H9 (cell line): Measurements from ENCODE around the gene DDX27. TPM values are rescaled to one million over a fixed set of nuclear protein-coding genes. Genes with fewer than 3 reads are reported as not detected.

Source experiments
- DNase-seq: peaks from one replicate; pipeline ENCODE4 v3.0.0-alpha.2; 2017
- H2AFZ ChIP-seq: one replicate; pipeline ENCODE4 v1.6.1; 2013; ENCODE audit warnings: mild to moderate bottlenecking, low read length, control low read depth, moderate library complexity
- H2AK5ac ChIP-seq: 2 replicates; pipeline ENCODE4 v1.6.1; 2013; ENCODE audit warnings: low read length, control low read depth, mixed read lengths; ENCODE audit not compliant: insufficient read length
- H2BK120ac ChIP-seq: one replicate; pipeline ENCODE4 v1.6.1; 2013; ENCODE audit warnings: low read depth, mild to moderate bottlenecking, low read length, control low read depth, inconsistent platforms; ENCODE audit not compliant: poor library complexity, severe bottlenecking
- H2BK12ac ChIP-seq: 2 replicates; pipeline ENCODE4 v1.6.1; 2013; ENCODE audit warnings: low read length, control low read depth, mixed read lengths, low read depth; ENCODE audit not compliant: insufficient read length
- H2BK15ac ChIP-seq: 2 replicates; pipeline ENCODE4 v1.6.1; 2013; ENCODE audit warnings: low read depth, low read length, control low read depth
- H2BK20ac ChIP-seq: one replicate; pipeline ENCODE4 v1.6.1; 2013; ENCODE audit warnings: low read depth, mild to moderate bottlenecking, low read length, control low read depth, inconsistent platforms; ENCODE audit not compliant: poor library complexity, severe bottlenecking
- H2BK5ac ChIP-seq: 2 replicates; pipeline ENCODE4 v1.6.1; 2013; ENCODE audit warnings: low read length, control low read depth, mixed read lengths; ENCODE audit not compliant: insufficient read length
- H3K14ac ChIP-seq: 2 replicates; pipeline ENCODE4 v1.6.1; 2013; ENCODE audit warnings: low read length, control low read depth; ENCODE audit not compliant: insufficient read depth
- H3K18ac ChIP-seq: 2 replicates; pipeline ENCODE4 v1.6.1; 2013; ENCODE audit warnings: low read depth, mild to moderate bottlenecking, mixed read lengths, low read length, control low read depth; ENCODE audit not compliant: insufficient read length
- H3K23ac ChIP-seq: 2 replicates; pipeline ENCODE4 v1.6.1; 2013; ENCODE audit warnings: low read length, control low read depth, mixed read lengths, low read depth; ENCODE audit not compliant: insufficient read length
- H3K23me2 ChIP-seq: 2 replicates; pipeline ENCODE4 v1.6.1; 2013; ENCODE audit warnings: low read depth, mild to moderate bottlenecking, mixed read lengths, low read length, control low read depth; ENCODE audit not compliant: insufficient read length, poor library complexity, severe bottlenecking
- H3K27ac ChIP-seq: 2 replicates; pipeline ENCODE4 v1.5.1; 2013; ENCODE audit warnings: low read length, control low read depth, mixed read lengths, low read depth; ENCODE audit not compliant: insufficient read length
- H3K27me3 ChIP-seq: 2 replicates; pipeline ENCODE4 v1.6.1; 2013; ENCODE audit warnings: low read length, control low read depth, inconsistent platforms; ENCODE audit not compliant: insufficient read depth
- H3K4ac ChIP-seq: 2 replicates; pipeline ENCODE4 v1.6.1; 2013; ENCODE audit warnings: low read depth, mild to moderate bottlenecking, control low read depth, inconsistent platforms, low read length, moderate library complexity
- H3K4me1 ChIP-seq: 2 replicates; pipeline ENCODE4 v1.6.1; 2013; ENCODE audit warnings: low read length, control low read depth, inconsistent platforms; ENCODE audit not compliant: insufficient read depth
- H3K4me2 ChIP-seq: 2 replicates; pipeline ENCODE4 v1.6.1; 2013; ENCODE audit warnings: low read length, control low read depth, mixed read lengths; ENCODE audit not compliant: insufficient read length, insufficient read depth
- H3K56ac ChIP-seq: 2 replicates; pipeline ENCODE4 v1.6.1; 2013; ENCODE audit warnings: low read depth, mild to moderate bottlenecking, mixed read lengths, low read length, control low read depth; ENCODE audit not compliant: insufficient read length
- H3K79me1 ChIP-seq: 2 replicates; pipeline ENCODE4 v1.6.1; 2013; ENCODE audit warnings: low read depth, mild to moderate bottlenecking, moderate library complexity, low read length, control low read depth, inconsistent platforms; ENCODE audit not compliant: insufficient read depth, poor library complexity, severe bottlenecking
- H3K79me2 ChIP-seq: 2 replicates; pipeline ENCODE4 v1.6.1; 2013; ENCODE audit warnings: low read length, control low read depth, inconsistent platforms; ENCODE audit not compliant: insufficient read depth
- H3K9ac ChIP-seq: 2 replicates; pipeline ENCODE4 v1.6.1; 2013; ENCODE audit warnings: low read length, control low read depth, mixed read lengths; ENCODE audit not compliant: insufficient read length; ENCODE audit errors: extremely low read depth
- H3K9me3 ChIP-seq: one replicate; pipeline ENCODE4 v1.6.1; 2013; ENCODE audit warnings: low read depth, low read length, inconsistent platforms; ENCODE audit not compliant: control insufficient read depth
- H3T11ph ChIP-seq: one replicate; pipeline ENCODE4 v1.6.1; 2013; ENCODE audit warnings: mild to moderate bottlenecking, low read length, control low read depth, inconsistent platforms
- H4K20me1 ChIP-seq: one replicate; pipeline ENCODE4 v1.6.1; 2013; ENCODE audit not compliant: control insufficient read depth, insufficient read length, insufficient read depth
- H4K5ac ChIP-seq: 2 replicates; pipeline ENCODE4 v1.6.1; 2013; ENCODE audit warnings: low read depth, mild to moderate bottlenecking, mixed read lengths, low read length, control low read depth; ENCODE audit not compliant: insufficient read length
- H4K8ac ChIP-seq: replicated peaks from 2 replicates; pipeline ENCODE4 v1.6.1; 2013; ENCODE audit warnings: low read length, control low read depth, mixed read lengths, low read depth; ENCODE audit not compliant: insufficient read length
- H4K91ac ChIP-seq: 2 replicates; pipeline ENCODE4 v1.6.1; 2013; ENCODE audit warnings: low read depth, mild to moderate bottlenecking, moderate library complexity, mixed read lengths, low read length, control low read depth; ENCODE audit not compliant: insufficient read length
- H3K27ac Mint-ChIP-seq, 3 experiments: 2 replicates in 2 of 3; 3 replicates in 1 of 3; pipeline ENCODE4 v1.8.0; 2020 to 2021; ENCODE audit warnings: mixed read lengths in 3 of 3, mild to moderate bottlenecking in 1 of 3, moderate library complexity in 1 of 3
- H3K27me3 Mint-ChIP-seq: 2 replicates; pipeline ENCODE4 v1.8.0; 2021; ENCODE audit warnings: low read depth, mild to moderate bottlenecking, moderate library complexity, mixed read lengths
- H3K36me3 Mint-ChIP-seq, 3 experiments: 2 replicates in 2 of 3; 3 replicates in 1 of 3; pipeline ENCODE4 v1.8.0; 2020 to 2021; ENCODE audit warnings: low read depth in 3 of 3, mixed read lengths in 3 of 3; ENCODE audit not compliant: insufficient read depth in 1 of 3
- H3K4me1 Mint-ChIP-seq, 2 experiments: 2 replicates each; pipeline ENCODE4 v1.8.0; 2020; ENCODE audit warnings: mixed read lengths in 2 of 2
- H3K4me3 Mint-ChIP-seq, 2 experiments: 2 replicates in 1 of 2; 3 replicates in 1 of 2; pipeline ENCODE4 v1.8.0; 2020 to 2021; ENCODE audit warnings: mild to moderate bottlenecking in 2 of 2, mixed read lengths in 2 of 2, moderate library complexity in 1 of 2
- H3K9me3 Mint-ChIP-seq, 2 experiments: 2 replicates in 1 of 2; 3 replicates in 1 of 2; pipeline ENCODE4 v1.8.0; 2020; ENCODE audit warnings: mild to moderate bottlenecking in 2 of 2, mixed read lengths in 2 of 2, moderate library complexity in 1 of 2
- WGBS: extraction: QIAGEN DNeasy Blood & Tissue Kit; methylation state at CpG from one replicate; pipeline ENCODE4 v1.1.7; 2013; ENCODE audit warnings: missing lambda C conversion rate, low lambda C conversion rate, mixed read lengths; ENCODE audit not compliant: insufficient read length; ENCODE audit errors: extremely low coverage; 5-methylcytosine and 5-hydroxymethylcytosine counted together
- total RNA-seq: library from RNA; stranded (reverse); gene quantifications from 2 replicates; pipeline ENCODE4 v1.2.1, GENCODE V29; 2021
- TF ChIP-seq, protein P1 (sequence below): fragments of 200-600 bp; sonication (generic); conservative IDR thresholded peaks from 3 replicates; pipeline ENCODE4 v1.8.0; 2021; ENCODE audit warnings: antibody characterized with exemption, mild to moderate bottlenecking

DDX27 gene
- total RNA-seq, 1 experiment from 2014 or later: 46.9 TPM

DNA sequence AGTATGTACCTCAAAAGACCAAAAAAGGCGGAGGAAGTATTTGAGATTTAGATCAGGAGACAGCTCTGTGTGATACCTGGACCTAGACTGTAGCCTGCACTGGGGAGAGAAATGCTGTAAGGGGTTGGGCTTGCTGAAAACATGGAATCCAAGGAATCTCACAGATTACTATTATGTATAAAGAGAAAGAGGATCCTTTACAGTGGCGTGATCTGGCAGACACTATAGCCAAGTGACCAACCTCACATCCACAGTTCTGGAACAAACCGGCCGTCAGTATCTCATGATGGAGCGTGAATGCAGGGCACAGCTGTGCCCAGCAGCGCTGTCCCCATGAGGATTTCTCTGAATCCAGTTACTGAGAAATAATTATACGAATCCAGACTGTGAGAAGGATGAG lies 12.3 kb downstream of the DDX27 start:
- H3K27me3 Mint-ChIP-seq: no peaks in the 10 kb centered on the region
- no peak for DNase-seq
- H4K5ac ChIP-seq: no peak overlapping the region

More for the DNA sequence above, 12.3 kb downstream of the DDX27 start:
- Histone ChIP-seq H4K91ac (no peak overlapping the region), H4K20me1 (no peaks in the 10 kb centered on the region), H3K18ac (no peak overlapping the region), H2AFZ (no peak overlapping the region), H3K4me1 (no peaks in the 10 kb centered on the region), H2BK20ac (no peak overlapping the region), H3K9ac (no peak overlapping the region), H2BK12ac (no peak overlapping the region), H3K56ac (no peak overlapping the region), H3K14ac (no peak overlapping the region), H3K9me3 (no peaks in the 10 kb centered on the region), H3K23me2 (no peaks in the 10 kb centered on the region), H2AK5ac (no peak overlapping the region), H3K4ac (no peak overlapping the region), H3K4me2 (no peak overlapping the region), H3K79me1 (no peaks in the 10 kb centered on the region), H2BK120ac (no peak overlapping the region), H3T11ph (no peak overlapping the region), H2BK15ac (no peak overlapping the region), H3K79me2 (no peaks in the 10 kb centered on the region), H3K23ac (no peak overlapping the region), H3K27me3 (no peaks in the 10 kb centered on the region), H2BK5ac (no peak overlapping the region), H3K27ac (no peak overlapping the region), H4K8ac (no peak overlapping the region)
- no peaks in the 10 kb centered on the region for H3K9me3 Mint-ChIP-seq
- no peak overlapping the region for H3K27ac Mint-ChIP-seq
- no peaks in the 10 kb centered on the region for H3K4me1 Mint-ChIP-seq
- H3K36me3 Mint-ChIP-seq: peaks cover 36 to 85% (median 76%) of the 10 kb centered on the region in 3 experiments; a peak in 6 of 7 replicates
- no peak overlapping the region for H3K4me3 Mint-ChIP-seq
- WGBS: no CpG with 5 or more reads among the region's 7 CpGs
- TF ChIP-seq, protein P1, sequence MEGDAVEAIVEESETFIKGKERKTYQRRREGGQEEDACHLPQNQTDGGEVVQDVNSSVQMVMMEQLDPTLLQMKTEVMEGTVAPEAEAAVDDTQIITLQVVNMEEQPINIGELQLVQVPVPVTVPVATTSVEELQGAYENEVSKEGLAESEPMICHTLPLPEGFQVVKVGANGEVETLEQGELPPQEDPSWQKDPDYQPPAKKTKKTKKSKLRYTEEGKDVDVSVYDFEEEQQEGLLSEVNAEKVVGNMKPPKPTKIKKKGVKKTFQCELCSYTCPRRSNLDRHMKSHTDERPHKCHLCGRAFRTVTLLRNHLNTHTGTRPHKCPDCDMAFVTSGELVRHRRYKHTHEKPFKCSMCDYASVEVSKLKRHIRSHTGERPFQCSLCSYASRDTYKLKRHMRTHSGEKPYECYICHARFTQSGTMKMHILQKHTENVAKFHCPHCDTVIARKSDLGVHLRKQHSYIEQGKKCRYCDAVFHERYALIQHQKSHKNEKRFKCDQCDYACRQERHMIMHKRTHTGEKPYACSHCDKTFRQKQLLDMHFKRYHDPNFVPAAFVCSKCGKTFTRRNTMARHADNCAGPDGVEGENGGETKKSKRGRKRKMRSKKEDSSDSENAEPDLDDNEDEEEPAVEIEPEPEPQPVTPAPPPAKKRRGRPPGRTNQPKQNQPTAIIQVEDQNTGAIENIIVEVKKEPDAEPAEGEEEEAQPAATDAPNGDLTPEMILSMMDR: no peak
